ENCODE measurements around the gene NFATC2IP. TPM values are rescaled to one million over a fixed set of nuclear protein-coding genes. Genes with fewer than 3 reads are reported as not detected.
"Not testable (repeated sequence)": the region's sequence is repeated elsewhere in the genome, so short reads cannot be mapped to it uniquely, and the experiment has no call there.

NFATC2IP gene
- total and polyA plus RNA-seq, 4 donors, result 5.8 to 17.6 (median 11.9) TPM

DNA sequence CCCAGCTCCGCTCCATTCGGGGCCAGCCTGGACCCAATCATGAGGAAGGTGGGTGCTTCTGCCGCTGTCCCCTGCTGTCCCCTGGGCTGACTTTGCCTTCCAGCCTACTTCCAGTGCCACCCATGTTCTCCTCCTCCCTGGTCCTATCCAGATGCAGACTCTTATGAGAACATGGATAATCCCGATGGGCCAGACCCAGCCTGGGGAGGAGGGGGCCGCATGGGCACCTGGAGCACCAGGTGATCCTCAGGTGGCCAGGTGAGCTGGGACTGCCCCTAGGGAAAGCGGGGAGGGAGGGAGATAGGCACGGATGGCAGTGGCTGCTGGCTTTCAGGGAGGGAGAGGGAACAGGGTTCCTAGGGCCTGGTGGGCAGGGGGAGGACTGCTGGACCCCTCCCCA, 12.0 kb upstream of the NFATC2IP start (continued):
- TF ChIP-seq RXRA (IDR thresholded peaks at IDR 0.05), result no peak

DNA sequence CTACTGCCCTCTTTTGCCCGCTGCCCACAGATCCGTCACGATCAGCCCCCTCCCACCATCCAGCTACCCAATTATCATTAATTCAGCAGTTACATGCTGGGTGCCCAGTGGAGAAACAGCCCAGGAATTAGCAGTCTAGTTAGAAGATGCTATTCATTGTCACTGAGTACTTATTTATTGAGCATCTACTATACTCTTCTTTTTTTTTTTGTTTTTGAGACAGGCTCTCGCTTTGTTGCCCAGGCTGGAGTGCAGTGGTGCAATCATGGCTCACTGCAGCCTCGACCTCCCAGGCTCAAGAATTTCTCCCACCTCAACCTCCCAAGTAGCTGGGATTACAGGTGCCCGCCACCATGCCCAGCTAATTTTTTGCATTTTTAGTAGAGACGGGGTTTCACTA, 10.9 kb upstream of the NFATC2IP start:
- WGBS, result 89% methylated on average over 7 of the region's 7 CpGs
- H3K27me3 ChIP-seq (ENCODE audit: control insufficient read depth in 4 of 4, insufficient read depth in 4 of 4, low read length in 3 of 4); H3K9ac ChIP-seq (ENCODE audit: low read depth in 1 of 2, low read length in 2 of 2); H3K9me3 ChIP-seq (ENCODE audit: control insufficient read depth in 4 of 4, low read length in 3 of 4); H3K36me3 ChIP-seq (ENCODE audit: control insufficient read depth in 4 of 4, insufficient read depth in 3 of 4, low read depth in 1 of 4, low read length in 3 of 4); DNase-seq (ENCODE audit: low spot score); H3K4me1 ChIP-seq (ENCODE audit: control insufficient read depth in 4 of 4, insufficient read depth in 4 of 4, low read length in 3 of 4); H3K27ac ChIP-seq (ENCODE audit: low read depth in 1 of 2, low read length in 2 of 2); H3K4me3 ChIP-seq (ENCODE audit: low read depth in 1 of 3, low read length in 3 of 3): not testable (repeated sequence)

DNA sequence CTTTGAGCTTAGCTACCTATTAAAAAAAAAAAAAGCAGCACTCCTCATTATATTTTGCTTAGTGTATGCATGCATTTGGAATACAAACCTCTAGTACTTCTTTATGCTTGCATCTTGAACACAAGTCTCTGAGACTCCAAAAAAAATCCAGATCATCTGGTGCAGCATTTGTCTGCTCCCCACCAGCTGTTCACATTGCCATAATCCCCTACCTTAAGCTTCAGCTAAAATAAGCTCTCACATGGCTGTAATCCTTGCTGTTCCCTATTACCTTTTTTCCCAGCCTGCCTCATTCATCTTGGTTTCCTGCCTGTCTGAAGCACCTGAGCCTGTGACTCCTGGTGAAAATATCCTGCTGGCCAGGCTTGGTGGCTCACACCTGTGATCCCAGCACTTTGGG, 7.5 kb upstream of the NFATC2IP start:
- Histone ChIP-seq H3K4me3 (ENCODE audit: low read depth in 1 of 3, low read length in 3 of 3) (no peak overlapping the region), H3K27ac (ENCODE audit: low read depth in 1 of 2, low read length in 2 of 2) (no peak overlapping the region), H3K4me1 (ENCODE audit: control insufficient read depth in 4 of 4, insufficient read depth in 4 of 4, low read length in 3 of 4) (peaks cover 0 to 8% (median 7%) of the 10 kb centered on the region in 4 donors), H3K9me3 (ENCODE audit: control insufficient read depth in 4 of 4, low read length in 3 of 4) (no peaks in the 10 kb centered on the region), H3K9ac (ENCODE audit: low read depth in 1 of 2, low read length in 2 of 2) (no peak overlapping the region), H3K27me3 (ENCODE audit: control insufficient read depth in 4 of 4, insufficient read depth in 4 of 4, low read length in 3 of 4) (no peaks in the 10 kb centered on the region), H3K36me3 (ENCODE audit: control insufficient read depth in 4 of 4, insufficient read depth in 3 of 4, low read depth in 1 of 4, low read length in 3 of 4) (no peaks in the 10 kb centered on the region)
- DNase-seq (ENCODE audit: low spot score), result no peak
- TF ChIP-seq FOXA2 (IDR thresholded peaks at IDR 0.05), result no peak
- TF ChIP-seq, protein P1, sequence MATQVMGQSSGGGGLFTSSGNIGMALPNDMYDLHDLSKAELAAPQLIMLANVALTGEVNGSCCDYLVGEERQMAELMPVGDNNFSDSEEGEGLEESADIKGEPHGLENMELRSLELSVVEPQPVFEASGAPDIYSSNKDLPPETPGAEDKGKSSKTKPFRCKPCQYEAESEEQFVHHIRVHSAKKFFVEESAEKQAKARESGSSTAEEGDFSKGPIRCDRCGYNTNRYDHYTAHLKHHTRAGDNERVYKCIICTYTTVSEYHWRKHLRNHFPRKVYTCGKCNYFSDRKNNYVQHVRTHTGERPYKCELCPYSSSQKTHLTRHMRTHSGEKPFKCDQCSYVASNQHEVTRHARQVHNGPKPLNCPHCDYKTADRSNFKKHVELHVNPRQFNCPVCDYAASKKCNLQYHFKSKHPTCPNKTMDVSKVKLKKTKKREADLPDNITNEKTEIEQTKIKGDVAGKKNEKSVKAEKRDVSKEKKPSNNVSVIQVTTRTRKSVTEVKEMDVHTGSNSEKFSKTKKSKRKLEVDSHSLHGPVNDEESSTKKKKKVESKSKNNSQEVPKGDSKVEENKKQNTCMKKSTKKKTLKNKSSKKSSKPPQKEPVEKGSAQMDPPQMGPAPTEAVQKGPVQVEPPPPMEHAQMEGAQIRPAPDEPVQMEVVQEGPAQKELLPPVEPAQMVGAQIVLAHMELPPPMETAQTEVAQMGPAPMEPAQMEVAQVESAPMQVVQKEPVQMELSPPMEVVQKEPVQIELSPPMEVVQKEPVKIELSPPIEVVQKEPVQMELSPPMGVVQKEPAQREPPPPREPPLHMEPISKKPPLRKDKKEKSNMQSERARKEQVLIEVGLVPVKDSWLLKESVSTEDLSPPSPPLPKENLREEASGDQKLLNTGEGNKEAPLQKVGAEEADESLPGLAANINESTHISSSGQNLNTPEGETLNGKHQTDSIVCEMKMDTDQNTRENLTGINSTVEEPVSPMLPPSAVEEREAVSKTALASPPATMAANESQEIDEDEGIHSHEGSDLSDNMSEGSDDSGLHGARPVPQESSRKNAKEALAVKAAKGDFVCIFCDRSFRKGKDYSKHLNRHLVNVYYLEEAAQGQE (IDR thresholded peaks at IDR 0.05), result no peak

DNA sequence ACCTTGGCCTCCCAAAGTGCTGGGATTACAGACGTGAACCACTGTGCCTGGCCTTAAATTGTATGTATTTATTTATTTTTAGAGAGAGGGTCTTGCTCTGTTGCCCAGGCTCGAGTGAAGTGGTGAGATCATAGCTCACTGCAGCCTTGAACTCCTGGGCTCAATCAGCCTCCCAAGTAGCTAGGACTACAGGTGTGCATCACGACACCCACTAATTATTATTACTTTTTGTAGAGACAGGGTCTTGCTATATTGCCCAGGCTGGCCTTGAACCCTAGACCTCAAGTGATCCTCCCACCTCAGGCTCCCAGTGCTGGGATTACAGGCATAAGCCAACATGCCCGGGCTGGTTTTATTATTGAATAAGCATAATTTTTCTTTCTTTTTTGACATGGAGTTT, 4.1 kb upstream of the NFATC2IP start:
- TF ChIP-seq HNF4G (IDR thresholded peaks at IDR 0.05) (no peak), HNF4A (conservative IDR thresholded peaks at IDR 0.05) (no peak), RXRA (IDR thresholded peaks at IDR 0.05) (no peak), TAF1 (conservative IDR thresholded peaks at IDR 0.05) (no peak), JUND (IDR thresholded peaks at IDR 0.05) (no peak), EGR1 (IDR thresholded peaks at IDR 0.05; ENCODE audit: low read depth in 2 of 2) (no peak), FOXA1 (IDR thresholded peaks at IDR 0.05) (no peak), RAD21 (IDR thresholded peaks at IDR 0.05) (no peak), FOXA2 (IDR thresholded peaks at IDR 0.05) (no peak), GABPA (IDR thresholded peaks at IDR 0.05 in 1 of 2, conservative IDR thresholded peaks at IDR 0.05 in 1 of 2) (no peak), SP1 (IDR thresholded peaks at IDR 0.05) (no peak), YY1 (IDR thresholded peaks at IDR 0.05) (no peak)
- TF ChIP-seq, protein P2, sequence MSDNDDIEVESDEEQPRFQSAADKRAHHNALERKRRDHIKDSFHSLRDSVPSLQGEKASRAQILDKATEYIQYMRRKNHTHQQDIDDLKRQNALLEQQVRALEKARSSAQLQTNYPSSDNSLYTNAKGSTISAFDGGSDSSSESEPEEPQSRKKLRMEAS (IDR thresholded peaks at IDR 0.05), result no peak
- TF ChIP-seq, protein P3, sequence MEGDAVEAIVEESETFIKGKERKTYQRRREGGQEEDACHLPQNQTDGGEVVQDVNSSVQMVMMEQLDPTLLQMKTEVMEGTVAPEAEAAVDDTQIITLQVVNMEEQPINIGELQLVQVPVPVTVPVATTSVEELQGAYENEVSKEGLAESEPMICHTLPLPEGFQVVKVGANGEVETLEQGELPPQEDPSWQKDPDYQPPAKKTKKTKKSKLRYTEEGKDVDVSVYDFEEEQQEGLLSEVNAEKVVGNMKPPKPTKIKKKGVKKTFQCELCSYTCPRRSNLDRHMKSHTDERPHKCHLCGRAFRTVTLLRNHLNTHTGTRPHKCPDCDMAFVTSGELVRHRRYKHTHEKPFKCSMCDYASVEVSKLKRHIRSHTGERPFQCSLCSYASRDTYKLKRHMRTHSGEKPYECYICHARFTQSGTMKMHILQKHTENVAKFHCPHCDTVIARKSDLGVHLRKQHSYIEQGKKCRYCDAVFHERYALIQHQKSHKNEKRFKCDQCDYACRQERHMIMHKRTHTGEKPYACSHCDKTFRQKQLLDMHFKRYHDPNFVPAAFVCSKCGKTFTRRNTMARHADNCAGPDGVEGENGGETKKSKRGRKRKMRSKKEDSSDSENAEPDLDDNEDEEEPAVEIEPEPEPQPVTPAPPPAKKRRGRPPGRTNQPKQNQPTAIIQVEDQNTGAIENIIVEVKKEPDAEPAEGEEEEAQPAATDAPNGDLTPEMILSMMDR (IDR thresholded peaks at IDR 0.05; ENCODE audit: low read depth, low read length, missing input control), result no peak
- TF ChIP-seq, protein P1 (IDR thresholded peaks at IDR 0.05), result no peak
- TF ChIP-seq, protein P4, sequence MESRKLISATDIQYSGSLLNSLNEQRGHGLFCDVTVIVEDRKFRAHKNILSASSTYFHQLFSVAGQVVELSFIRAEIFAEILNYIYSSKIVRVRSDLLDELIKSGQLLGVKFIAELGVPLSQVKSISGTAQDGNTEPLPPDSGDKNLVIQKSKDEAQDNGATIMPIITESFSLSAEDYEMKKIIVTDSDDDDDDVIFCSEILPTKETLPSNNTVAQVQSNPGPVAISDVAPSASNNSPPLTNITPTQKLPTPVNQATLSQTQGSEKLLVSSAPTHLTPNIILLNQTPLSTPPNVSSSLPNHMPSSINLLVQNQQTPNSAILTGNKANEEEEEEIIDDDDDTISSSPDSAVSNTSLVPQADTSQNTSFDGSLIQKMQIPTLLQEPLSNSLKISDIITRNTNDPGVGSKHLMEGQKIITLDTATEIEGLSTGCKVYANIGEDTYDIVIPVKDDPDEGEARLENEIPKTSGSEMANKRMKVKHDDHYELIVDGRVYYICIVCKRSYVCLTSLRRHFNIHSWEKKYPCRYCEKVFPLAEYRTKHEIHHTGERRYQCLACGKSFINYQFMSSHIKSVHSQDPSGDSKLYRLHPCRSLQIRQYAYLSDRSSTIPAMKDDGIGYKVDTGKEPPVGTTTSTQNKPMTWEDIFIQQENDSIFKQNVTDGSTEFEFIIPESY (IDR thresholded peaks at IDR 0.05), result no peak
- Histone ChIP-seq H3K9me3 (ENCODE audit: control insufficient read depth in 4 of 4, low read length in 3 of 4) (no peaks in the 10 kb centered on the region), H3K4me1 (ENCODE audit: control insufficient read depth in 4 of 4, insufficient read depth in 4 of 4, low read length in 3 of 4) (peaks cover 0 to 17% (median 11%) of the 10 kb centered on the region in 4 donors), H3K27me3 (ENCODE audit: control insufficient read depth in 4 of 4, insufficient read depth in 4 of 4, low read length in 3 of 4) (no peaks in the 10 kb centered on the region), H3K27ac (ENCODE audit: low read depth in 1 of 2, low read length in 2 of 2) (no peak overlapping the region), H3K36me3 (ENCODE audit: control insufficient read depth in 4 of 4, insufficient read depth in 3 of 4, low read depth in 1 of 4, low read length in 3 of 4) (no peaks in the 10 kb centered on the region), H3K4me3 (ENCODE audit: low read depth in 1 of 3, low read length in 3 of 3) (no peak overlapping the region), H3K9ac (ENCODE audit: low read depth in 1 of 2, low read length in 2 of 2) (no peak overlapping the region)
- WGBS, result 76% methylated on average over 4 of the region's 4 CpGs
- no peak for DNase-seq (ENCODE audit: low spot score)

Data from liver (tissue), 9 donors.